OCI-LY1 (cell line): ENCODE results near the gene DHCR7.

Experiments
- H2AFZ ChIP-seq: fragments of 200-600 bp; sonication (generic), shearing (Covaris generic); 2 replicates; pipeline ENCODE4 v1.6.0; 2014; ENCODE audit warnings: antibody characterized with exemption, mild to moderate bottlenecking, low read length
- H3F3A ChIP-seq: fragments of 200-600 bp; sonication (generic), shearing (Covaris generic); 2 replicates; pipeline ENCODE4 v1.6.0; 2014; ENCODE audit warnings: mild to moderate bottlenecking, antibody characterized with exemption, low read length, moderate library complexity; ENCODE audit not compliant: insufficient read depth
- H3K27ac ChIP-seq: fragments of 200-600 bp; sonication (generic); 2 replicates; pipeline ENCODE4 v1.5.1; 2014; ENCODE audit warnings: low read length, mixed run types, mild to moderate bottlenecking, low read depth; ENCODE audit not compliant: poor library complexity, severe bottlenecking
- H3K27me3 ChIP-seq: fragments of 200-600 bp; sonication (generic); 2 replicates; pipeline ENCODE4 v1.6.0; 2014; ENCODE audit warnings: antibody characterized with exemption, mild to moderate bottlenecking, low read length, moderate library complexity; ENCODE audit not compliant: insufficient read depth
- H3K36me3 ChIP-seq: fragments of 200-600 bp; sonication (generic); 2 replicates; pipeline ENCODE4 v1.6.1; 2014; ENCODE audit warnings: mild to moderate bottlenecking, antibody characterized with exemption, low read length, moderate library complexity, mixed read lengths; ENCODE audit not compliant: insufficient read depth
- H3K4me1 ChIP-seq: fragments of 200-600 bp; sonication (generic); 2 replicates; pipeline ENCODE4 v1.5.1; 2014; ENCODE audit warnings: mild to moderate bottlenecking, low read length, moderate library complexity; ENCODE audit not compliant: insufficient read depth, severe bottlenecking
- H3K4me2 ChIP-seq: fragments of 200-600 bp; sonication (generic), shearing (Covaris generic); 2 replicates; pipeline ENCODE4 v1.6.1; 2014; ENCODE audit warnings: low read length
- H3K4me3 ChIP-seq: fragments of 200-600 bp; sonication (generic); 2 replicates; pipeline ENCODE4 v1.5.1; 2014; ENCODE audit warnings: low read length, low read depth, mild to moderate bottlenecking, mixed read lengths; ENCODE audit not compliant: poor library complexity, severe bottlenecking
- H3K79me2 ChIP-seq: fragments of 200-600 bp; shearing (Covaris generic); 2 replicates; pipeline ENCODE4 v1.6.1; 2016; ENCODE audit warnings: mixed run types, low read length, mixed read lengths; ENCODE audit not compliant: insufficient read depth
- H3K9ac ChIP-seq: fragments of 200-600 bp; sonication (generic), shearing (Covaris generic); 2 replicates; pipeline ENCODE4 v1.6.1; 2014; ENCODE audit warnings: mild to moderate bottlenecking, low read length, mixed read lengths
- H3K9me2 ChIP-seq: fragments of 200-600 bp; sonication (generic), shearing (Covaris generic); 2 replicates; pipeline ENCODE4 v1.6.1; 2014; ENCODE audit warnings: low read depth, mild to moderate bottlenecking, low read length, mixed read lengths
- H3K9me3 ChIP-seq: fragments of 200-600 bp; shearing (Covaris generic); 2 replicates; pipeline ENCODE4 v1.6.1; 2014; ENCODE audit warnings: low read length, mixed read lengths
- H4K20me1 ChIP-seq: fragments of 200-600 bp; sonication (generic), shearing (Covaris generic); 2 replicates; pipeline ENCODE4 v1.6.0; 2016; ENCODE audit warnings: mild to moderate bottlenecking, low read length; ENCODE audit not compliant: insufficient read depth
- EZH2 ChIP-seq: fragments of 200-600 bp; sonication (generic), shearing (Covaris generic); IDR thresholded peaks from 2 replicates; pipeline ENCODE4 v1.8.0; 2017; ENCODE audit warnings: borderline replicate concordance, mixed run types, mild to moderate bottlenecking, antibody characterized with exemption, low read length, moderate library complexity, mixed read lengths
- TF ChIP-seq, protein P1 (sequence below): fragments of 200-600 bp; sonication (generic), shearing (Covaris generic); IDR thresholded peaks from 2 replicates; pipeline ENCODE4 v1.5.1; 2017; ENCODE audit warnings: mild to moderate bottlenecking, antibody characterized with exemption, low read length, moderate library complexity, mixed read lengths

The DHCR7 gene

GRCh38 chr11:71484248-71485062, 36.3 kb upstream of the DHCR7 start:
- no peaks in the 10 kb centered on the region for H3K79me2 ChIP-seq
- H3K27me3 ChIP-seq, result no peaks in the 10 kb centered on the region
- H3K36me3 ChIP-seq, result peaks cover 46% of the 10 kb centered on the region
- no peak overlapping the region for H3K4me3 ChIP-seq
- no peak overlapping the region for H3K4me2 ChIP-seq
- H3K9me3 ChIP-seq, result no peaks in the 10 kb centered on the region
- TF ChIP-seq, protein P1, sequence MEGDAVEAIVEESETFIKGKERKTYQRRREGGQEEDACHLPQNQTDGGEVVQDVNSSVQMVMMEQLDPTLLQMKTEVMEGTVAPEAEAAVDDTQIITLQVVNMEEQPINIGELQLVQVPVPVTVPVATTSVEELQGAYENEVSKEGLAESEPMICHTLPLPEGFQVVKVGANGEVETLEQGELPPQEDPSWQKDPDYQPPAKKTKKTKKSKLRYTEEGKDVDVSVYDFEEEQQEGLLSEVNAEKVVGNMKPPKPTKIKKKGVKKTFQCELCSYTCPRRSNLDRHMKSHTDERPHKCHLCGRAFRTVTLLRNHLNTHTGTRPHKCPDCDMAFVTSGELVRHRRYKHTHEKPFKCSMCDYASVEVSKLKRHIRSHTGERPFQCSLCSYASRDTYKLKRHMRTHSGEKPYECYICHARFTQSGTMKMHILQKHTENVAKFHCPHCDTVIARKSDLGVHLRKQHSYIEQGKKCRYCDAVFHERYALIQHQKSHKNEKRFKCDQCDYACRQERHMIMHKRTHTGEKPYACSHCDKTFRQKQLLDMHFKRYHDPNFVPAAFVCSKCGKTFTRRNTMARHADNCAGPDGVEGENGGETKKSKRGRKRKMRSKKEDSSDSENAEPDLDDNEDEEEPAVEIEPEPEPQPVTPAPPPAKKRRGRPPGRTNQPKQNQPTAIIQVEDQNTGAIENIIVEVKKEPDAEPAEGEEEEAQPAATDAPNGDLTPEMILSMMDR, result no peak
- TF ChIP-seq EZH2, result no peak
- H3K4me1 ChIP-seq, result no peaks in the 10 kb centered on the region
- no peaks in the 10 kb centered on the region for H4K20me1 ChIP-seq
- H3K9me2 ChIP-seq, result no peaks in the 10 kb centered on the region
- no peak overlapping the region for H3K27ac ChIP-seq
- H3F3A ChIP-seq, result no peaks in the 10 kb centered on the region
- no peak overlapping the region for H3K9ac ChIP-seq
- H2AFZ ChIP-seq, result no peak overlapping the region

- Histone ChIP-seq H3K27me3 (no peaks in the 10 kb centered on the region), H3K79me2 (no peaks in the 10 kb centered on the region), H3K9ac (no peak overlapping the region), H4K20me1 (no peaks in the 10 kb centered on the region), H3K4me2 (no peak overlapping the region), H3K27ac (no peak overlapping the region), H3F3A (no peaks in the 10 kb centered on the region), H3K9me2 (no peaks in the 10 kb centered on the region), H3K4me1 (no peaks in the 10 kb centered on the region), H3K36me3 (peaks cover 49% of the 10 kb centered on the region), H3K4me3 (no peak overlapping the region), H3K9me3 (no peaks in the 10 kb centered on the region), H2AFZ (no peak overlapping the region)
- TF ChIP-seq, protein P1, result no peak
- no peak for TF ChIP-seq EZH2
These were observed 35.5 kb upstream of the DHCR7 start for GRCh38 chr11:71483692-71484091.

GRCh38 chr11:71482746-71483364, 34.7 kb upstream of the DHCR7 start:
- H4K20me1 ChIP-seq, result no peaks in the 10 kb centered on the region
- peaks cover 50% of the 10 kb centered on the region for H3K36me3 ChIP-seq
- H3K9ac ChIP-seq, result no peak overlapping the region
- H3K27ac ChIP-seq, result no peak overlapping the region
- H3K9me2 ChIP-seq, result no peaks in the 10 kb centered on the region
- no peaks in the 10 kb centered on the region for H3K79me2 ChIP-seq
- no peaks in the 10 kb centered on the region for H3F3A ChIP-seq
- no peak overlapping the region for H3K4me2 ChIP-seq
- no peaks in the 10 kb centered on the region for H3K27me3 ChIP-seq
- TF ChIP-seq, protein P1, result no peak
- no peak for TF ChIP-seq EZH2
- H3K4me3 ChIP-seq, result no peak overlapping the region
- H3K9me3 ChIP-seq, result no peaks in the 10 kb centered on the region
- no peak overlapping the region for H2AFZ ChIP-seq
- H3K4me1 ChIP-seq, result no peaks in the 10 kb centered on the region
